Measurements from ENCODE around the gene ADAM29. TPM values are rescaled to one million over a fixed set of nuclear protein-coding genes. Genes with fewer than 3 reads are reported as not detected.

The ADAM29 gene
- not detected in 5 replicates for total RNA-seq (2022; extraction: Qiagen RNA extraction)

GRCh38 chr4:174918058-174918457 is at the start of gene ADAM29:
ADAM29 (plus strand) TSS chr4:174918358; CDS start chr4:174975526, 57,168 bp downstream.

Other genes with a start within 250 kb of the ADAM29 start
- 0.03 to 0.05 TPM in 2 of 5 replicates, not detected in the others for gene GLRA3, start 89.1 kb upstream of the ADAM29 start, total RNA-seq (2022; extraction: Qiagen RNA extraction)